NCI-H2227 (cell line): ENCODE data around the gene C1QTNF1.
A peak's percentile ranks its signal among the peaks of the same experiment; 100 is the strongest.

Source experiments
- DNase-seq: peaks from one replicate; lab custom pipeline; 2025; ENCODE audit not compliant: unreplicated experiment; lab: John Stamatoyannopoulos, UW

Gene C1QTNF1

DNA sequence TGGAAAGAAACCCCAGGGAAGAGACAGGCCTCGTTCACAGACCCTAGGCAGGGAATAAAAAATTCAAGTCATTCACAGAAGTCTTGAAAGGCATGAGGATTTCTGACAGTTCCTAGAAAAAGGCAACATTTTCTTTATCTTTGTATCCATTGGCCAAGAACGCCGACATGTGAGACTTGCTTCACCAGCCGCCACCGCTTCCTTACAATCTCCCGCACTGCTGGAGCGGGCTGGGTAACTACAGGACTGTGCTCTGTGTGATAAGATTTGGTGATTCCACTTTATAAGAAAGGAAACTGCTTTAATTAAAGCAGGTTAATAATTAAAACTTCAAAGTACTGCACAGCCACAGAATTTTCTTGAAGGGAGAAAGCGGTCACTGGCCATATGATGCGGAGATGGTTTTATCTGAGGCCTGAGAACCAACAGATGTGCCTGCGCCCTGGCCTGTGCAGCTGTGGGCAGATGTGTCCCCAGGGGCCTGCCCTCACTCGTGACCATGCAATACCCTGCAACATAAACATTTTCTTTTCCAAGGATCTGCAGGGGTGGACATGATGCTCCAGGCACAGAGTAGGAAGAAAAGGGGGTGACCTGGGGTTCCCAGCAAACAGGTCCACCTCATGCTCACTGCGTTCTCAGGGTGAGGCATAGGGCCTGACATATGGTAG is 31.3 kb upstream of the C1QTNF1 start:
- DNase-seq = no peak

GRCh38 chr17:78993241-78993956 is 30.6 kb upstream of the C1QTNF1 start:
- peak; percentile 50 for DNase-seq

DNA sequence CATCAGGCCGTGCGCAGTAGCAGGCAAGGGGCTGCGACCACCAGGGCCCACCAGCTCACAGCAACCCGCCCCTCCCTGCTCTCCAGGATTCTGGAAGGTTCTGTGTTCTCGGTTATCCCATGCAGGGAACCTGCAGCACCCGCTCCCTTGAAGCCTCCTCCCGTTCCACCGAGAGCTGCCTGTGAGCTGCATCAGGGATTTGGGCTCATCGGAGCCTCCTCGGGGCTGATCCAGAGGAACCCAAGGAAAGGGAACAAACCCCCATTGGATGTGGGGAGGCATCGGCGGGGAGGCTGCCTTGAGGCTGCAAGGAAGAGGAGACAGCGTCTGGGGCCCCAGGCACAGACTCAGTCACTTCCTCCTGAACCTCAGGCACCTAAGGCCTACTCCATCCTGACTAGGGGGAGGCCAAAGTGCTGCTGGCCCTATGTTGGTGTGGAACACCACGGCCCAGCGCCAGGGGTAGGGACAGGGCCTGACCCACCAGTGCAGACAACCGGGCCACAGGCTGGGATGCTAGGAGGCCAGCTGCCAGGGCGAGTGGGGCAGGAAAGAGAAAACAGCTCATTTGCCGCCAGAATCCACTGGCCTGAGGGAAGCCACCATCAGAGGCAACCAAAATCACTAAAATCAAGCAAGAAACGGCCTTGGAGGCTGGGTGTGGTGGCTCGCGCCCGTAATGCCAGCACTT is 29.8 kb upstream of the C1QTNF1 start:
- no peak for DNase-seq

GRCh38 chr17:78995022-78995760 is 28.8 kb upstream of the C1QTNF1 start:
- no peak for DNase-seq

- no peak for DNase-seq
Measured at GRCh38 chr17:78995761-78996451, 28.1 kb upstream of the C1QTNF1 start.

- no peak for DNase-seq
Measured at GRCh38 chr17:78996781-78997201, 27.2 kb upstream of the C1QTNF1 start.

- no peak for DNase-seq
Measured at GRCh38 chr17:78997231-78997741, 26.7 kb upstream of the C1QTNF1 start.

GRCh38 chr17:78997881-78998280 is 26.1 kb upstream of the C1QTNF1 start:
- no peak for DNase-seq

DNA sequence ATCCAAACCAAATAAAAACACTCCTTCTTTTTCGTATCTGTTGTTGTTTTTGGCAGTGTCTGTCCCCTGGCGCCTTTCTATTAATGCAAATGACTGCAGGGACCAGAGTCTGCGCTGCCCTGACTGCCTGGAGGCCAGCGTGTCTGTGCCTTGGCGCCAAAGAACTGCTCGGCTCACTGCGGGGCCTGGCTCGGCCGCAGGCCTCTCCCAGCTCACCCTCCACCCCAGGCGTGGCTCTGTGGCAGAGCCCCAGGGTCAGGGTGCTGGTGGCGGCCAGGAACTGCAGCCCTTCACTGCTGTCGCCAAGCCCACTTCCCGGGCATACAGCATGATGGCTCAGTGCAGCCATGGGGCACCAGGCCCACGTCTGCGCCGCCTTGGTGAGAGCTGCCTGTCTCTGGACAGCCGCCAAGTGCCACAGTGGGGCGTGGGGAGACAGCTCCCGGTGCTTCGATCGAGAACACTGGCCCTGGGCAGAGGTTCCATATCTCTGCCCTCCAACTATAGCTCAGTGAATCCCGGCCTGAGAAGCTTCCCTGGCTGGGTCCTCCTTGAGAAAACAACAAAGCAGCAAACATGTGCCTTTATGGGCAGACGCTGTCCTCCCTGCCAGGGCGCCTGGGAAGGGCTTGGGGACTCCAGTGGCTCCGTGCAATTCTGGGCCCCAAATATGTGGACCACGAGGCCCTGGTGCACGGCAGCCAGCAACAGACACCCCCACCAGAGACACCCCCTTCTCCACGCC is 25.5 kb upstream of the C1QTNF1 start:
- DNase-seq = no peak

- no peak for DNase-seq
Measured at GRCh38 chr17:78999056-78999768, 24.8 kb upstream of the C1QTNF1 start.

DNA sequence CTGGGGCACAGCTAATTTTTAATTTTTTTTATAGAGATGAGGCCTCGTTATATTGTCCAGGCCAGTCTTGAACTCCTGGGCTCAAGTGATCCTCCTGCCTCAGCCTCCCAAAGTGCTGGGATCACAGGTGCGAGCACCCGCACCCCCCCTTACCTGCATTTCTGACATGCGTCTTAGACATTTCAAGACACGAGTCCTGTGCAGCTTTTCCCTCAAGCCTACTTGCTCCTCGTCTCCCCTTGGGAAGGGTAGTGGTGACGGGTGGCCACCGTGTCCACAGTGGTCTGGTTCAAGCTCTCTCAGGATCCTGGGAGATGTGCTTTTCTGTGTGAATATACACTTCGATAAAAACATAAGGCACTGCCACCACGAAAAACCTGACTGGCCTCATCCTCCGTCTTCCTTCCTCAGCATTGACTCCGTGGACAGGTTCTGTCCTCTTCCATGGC is 24.0 kb upstream of the C1QTNF1 start:
- no peak for DNase-seq

GRCh38 chr17:79000396-79001189 is 23.4 kb upstream of the C1QTNF1 start:
- no peak for DNase-seq

DNA sequence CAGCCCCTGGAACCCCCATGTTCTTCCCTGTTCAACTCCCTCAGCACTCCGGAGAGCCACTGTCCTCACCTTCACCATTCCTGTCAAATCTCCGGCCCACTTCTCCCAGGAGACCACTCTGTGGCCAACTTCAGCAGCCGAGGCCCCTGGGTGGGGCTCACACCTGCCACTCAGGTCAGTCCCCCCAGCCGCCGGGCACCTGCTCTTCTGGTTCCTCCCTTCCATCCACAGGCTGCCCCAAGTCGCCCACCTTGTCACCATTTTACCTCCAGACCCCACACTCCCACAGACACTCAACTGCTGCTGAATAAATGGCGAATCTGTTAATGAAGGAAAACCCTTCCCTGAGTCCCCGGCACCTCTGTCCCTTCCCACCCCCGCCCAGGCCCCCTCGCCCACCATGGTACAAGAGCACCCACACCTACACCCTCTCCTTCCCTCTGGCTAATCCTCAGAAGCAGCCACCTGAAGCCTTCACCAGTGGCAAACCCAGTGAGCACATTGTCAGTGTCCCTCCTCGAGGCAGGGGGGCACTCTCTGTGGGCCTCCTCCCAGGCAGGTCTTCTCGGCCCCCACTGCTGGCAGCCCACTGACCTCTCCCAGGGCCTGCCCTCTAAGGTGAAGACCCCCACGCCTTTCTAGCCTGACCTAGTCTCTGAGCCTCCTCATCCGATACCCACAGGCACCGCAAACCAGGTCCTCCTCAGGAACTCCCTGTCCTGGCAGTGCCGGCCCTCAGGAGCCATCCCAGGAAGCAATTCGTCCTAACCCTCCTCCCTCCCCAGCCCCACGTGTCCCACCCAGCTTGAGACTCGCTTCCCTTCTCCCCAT is 22.6 kb upstream of the C1QTNF1 start:
- no peak for DNase-seq

DNA sequence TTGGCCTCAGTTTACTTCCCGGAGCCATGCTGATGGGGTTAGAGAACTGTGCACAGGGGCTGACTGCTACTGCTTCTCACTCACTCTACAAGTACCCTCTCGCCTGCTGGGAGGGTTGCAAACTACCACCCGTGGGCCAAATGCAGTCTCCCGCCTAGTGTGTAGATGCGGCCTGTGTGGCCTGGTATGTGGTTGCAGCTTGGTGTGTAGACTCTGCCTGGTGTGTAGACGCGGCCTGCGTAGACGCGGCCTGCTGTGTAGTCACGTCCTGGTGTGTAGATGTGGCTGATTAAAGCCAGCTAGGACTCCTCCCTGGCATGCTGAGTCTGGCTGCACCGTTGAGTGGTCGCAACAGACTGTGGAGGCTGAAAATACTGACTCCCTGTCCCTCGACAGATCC is 21.7 kb upstream of the C1QTNF1 start:
- no peak for DNase-seq

GRCh38 chr17:79002796-79003593 is 21.0 kb upstream of the C1QTNF1 start:
- DNase-seq = no peak

- no peak for DNase-seq
Measured at GRCh38 chr17:79003661-79004411, 20.1 kb upstream of the C1QTNF1 start.
